HG03064 (cell line): ENCODE results near the gene AHCYL2.
"Not testable (repeated sequence)": the region's sequence is repeated elsewhere in the genome, so short reads cannot be mapped to it uniquely, and the experiment has no call there.

Experiments used
- ATAC-seq: cut with Tn5 transposase; IDR thresholded peaks from one replicate; pipeline ENCODE4 v1.9.1; 2021; ENCODE audit warnings: low read depth; ENCODE audit not compliant: unreplicated experiment

Gene AHCYL2

DNA sequence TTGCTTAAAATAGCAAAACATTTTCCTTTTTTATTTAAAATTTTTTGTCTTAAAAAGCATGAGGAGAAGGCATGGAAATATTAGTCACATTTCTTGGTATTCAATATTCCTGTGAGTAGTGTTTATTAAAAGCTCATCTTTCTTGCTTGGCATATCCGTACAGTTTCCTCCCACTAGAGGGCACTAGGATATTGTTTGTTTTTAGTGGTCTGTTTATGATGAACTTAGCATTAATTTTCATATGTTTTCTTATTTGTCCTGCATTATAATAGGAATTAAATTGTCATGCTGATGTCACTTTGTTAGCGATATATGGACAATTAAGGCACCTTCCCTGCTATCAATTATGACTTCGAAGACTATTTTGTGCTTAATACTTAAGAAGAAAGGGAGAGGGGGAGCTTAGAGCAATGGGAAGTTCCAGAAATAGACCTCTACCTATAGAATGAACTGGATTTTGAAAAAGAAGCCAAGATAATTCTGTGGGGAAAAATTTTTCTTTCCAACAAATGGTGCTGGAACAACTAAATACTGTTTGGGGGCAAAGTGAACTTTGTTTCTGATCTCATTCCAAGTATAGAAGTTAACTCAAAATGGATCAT, 118.4 kb downstream of the AHCYL2 start:
- ATAC-seq: no peak

DNA sequence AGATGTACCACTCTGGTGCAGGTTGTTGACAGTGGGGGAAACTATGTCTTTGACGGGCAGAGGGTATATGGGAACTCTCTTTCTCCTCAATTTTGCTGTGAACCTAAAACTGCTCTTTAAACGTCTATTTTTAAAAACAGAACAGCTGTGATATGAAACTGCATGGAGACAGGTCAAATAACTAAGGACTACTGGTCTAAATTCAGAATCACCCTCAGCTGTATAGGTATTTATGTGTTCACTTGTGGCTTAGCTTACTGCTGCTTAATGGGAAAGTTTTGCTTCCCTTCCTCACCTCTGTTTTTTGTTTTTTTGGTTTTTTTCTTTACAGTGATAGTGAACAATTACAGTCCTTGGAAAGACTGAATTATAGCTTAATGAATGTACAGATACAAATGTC, 122.5 kb downstream of the AHCYL2 start:
- no peak for ATAC-seq

DNA sequence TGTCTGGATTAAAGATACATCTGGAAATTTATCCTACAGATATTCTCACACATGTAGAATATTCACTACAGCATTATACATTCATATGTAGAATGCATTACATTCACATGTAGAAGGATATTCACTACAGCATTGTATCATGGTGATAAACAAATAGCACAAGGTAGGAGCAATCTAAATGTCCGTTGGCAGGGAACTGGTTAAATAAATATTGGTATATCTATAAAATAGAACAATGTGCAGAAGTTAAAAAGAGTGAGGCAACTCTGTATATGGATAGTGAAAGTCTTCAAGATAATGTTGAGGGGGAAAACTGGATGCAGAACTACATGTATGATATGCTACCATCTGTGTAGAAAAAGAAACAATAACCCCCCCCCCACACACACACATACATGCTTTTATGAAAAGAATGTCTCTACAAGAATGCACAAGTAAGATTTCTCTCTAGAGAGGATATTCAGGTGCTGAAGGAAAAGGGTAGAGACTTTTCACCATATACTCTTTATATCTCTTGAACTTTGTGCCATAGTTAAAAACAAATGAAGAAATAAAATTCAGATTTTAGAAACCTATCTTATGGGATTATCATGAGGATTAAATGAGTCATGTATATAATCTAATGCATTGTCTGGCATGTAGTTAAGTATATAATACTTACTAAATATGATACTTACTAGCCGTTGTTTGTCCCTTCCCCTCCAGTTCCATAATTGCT, 123.4 kb downstream of the AHCYL2 start:
- no peak for ATAC-seq

DNA sequence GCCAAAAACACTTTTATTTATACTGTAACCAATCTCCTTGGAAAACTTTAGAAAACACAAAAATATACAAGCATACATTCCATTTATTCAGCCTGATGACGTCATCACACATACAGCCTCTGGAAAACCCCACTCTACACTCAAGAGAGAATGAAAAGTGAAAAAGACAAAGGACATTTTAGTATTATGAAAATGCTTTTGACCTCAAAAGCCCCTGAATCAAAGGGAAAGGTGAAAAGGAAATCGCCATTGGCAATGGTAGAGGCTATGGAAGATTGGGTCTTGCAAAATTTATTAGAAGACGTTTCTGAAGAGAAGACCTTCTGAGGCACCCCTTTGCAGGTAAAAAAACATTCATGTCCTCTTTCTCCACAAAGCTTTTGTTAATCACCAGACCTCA, 126.5 kb downstream of the AHCYL2 start:
- ATAC-seq: no peak

DNA sequence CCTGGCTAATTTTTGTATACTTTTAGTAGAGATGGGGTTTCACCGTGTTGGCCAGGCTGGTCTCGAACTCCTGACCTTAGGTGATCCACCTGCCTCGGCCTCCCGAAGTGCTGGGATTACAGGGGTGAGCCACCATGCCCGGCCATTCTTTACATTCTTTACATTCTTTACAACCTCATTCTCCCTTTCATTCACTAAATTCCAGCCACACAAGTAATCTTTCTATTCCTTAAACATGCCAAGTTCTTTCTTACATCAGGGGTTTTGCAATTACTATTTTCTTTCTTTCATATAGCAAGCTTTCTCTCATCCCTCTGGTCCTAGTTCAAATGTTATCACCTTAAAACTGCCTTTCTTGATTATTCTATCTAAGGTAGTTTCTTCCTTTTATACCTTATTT, 128.3 kb downstream of the AHCYL2 start:
- ATAC-seq: not testable (repeated sequence)

DNA sequence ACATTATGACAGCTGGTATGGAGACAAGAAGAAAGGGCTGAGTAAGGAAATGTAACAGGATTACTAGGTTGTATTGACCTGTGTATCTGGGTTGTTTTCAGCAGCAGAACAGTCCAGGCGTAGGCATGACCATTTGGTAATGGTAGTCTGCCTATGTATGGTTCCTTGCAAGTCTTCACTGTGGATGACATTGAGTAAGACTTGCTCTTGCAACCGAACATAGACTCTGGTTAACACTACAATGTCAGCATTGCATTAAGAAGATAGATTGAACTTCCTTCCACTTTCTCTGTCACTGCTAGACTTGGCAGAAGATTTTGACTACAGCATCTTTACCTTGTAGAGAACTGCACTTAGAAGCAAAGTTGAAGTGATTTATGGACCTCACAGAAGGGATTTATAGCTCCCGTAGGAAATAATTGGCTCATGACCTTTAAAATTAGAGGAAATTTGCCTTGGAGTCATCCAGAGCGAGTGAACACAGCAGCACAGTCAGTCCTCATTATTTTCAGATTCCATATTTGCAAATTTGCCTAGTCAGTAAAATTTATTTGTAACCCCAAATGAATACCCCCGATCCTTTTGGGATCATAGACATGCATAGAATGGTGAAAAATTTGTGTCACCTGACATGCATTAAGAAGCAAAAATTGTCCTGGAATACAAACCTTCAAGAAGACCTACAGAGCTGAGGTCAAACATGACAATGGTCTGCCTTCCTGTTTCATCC, 129.8 kb downstream of the AHCYL2 start:
- no peak for ATAC-seq

DNA sequence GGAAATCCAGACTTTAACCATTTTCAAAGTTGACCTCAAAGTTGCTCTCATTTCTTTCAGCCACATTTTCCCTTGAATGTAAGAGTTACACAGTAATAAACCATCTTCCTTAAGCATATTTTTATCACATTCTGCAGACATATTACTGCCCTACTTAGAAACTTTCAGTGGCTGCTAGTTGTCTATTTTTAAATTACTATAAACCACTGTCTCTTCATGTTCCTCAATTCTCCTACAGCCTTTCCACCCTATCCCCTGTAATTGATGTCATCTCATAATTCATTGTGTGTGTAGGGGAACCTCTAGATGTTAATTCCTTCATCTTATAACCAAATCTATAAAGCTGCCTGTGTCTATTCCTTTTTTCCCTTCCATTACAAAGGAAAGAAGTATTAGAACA, 131.3 kb downstream of the AHCYL2 start:
- ATAC-seq: no peak

DNA sequence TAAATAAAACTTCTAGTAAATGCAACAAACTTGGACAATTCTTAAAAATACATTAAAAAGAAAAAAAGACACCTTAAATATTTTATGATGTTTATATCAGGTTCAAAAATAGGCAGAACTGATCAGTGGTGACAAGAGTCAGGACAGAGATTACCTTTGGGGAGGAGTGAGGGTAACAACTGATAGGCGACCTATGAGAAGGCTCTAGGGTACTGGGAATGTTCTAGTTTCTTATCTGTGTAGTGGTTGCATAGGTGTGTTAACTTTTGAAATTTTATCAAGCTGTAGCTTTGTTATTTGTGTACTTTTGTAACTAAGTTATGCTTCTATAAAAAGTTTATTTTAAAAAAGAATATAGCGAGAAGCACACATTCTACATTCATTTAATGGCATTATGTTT, 134.3 kb downstream of the AHCYL2 start:
- no peak for ATAC-seq

DNA sequence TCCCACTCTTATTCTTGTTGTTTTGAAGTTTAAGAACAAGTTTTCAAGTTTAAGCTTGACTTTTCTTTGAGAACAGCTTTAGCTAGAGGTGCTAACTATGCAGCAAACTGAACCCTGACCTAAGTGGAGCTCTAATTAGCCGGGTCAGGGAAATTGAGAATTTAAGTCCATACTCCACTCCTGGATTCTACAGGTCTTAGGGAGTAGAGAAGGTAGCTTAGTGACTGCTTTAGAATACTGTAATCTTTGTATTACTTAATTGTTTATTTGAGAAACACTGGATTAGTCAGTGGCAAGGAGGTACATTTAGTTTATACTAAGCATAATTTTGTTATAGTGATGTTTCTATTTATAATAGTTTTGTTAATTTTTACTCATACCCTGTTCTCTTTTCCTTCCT, 134.8 kb downstream of the AHCYL2 start:
- ATAC-seq: no peak

DNA sequence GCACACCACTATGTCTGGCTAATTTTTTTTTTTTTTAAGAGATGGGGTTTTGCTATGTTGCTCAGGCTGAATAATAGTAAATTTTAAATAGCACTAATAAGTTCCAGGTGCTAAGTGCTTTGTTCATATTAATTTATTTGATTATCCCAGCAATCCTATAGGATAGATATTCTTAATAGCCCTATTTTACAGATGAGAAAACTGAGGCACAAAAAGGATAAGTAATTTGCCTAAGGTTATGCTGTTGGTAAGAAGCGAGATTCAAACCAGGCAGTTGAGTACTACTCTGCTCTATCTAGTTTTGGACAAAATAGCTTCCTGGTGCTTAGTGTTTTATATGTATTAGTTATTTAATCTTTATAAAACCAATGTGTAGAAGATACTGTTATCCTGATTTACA, 136.9 kb downstream of the AHCYL2 start:
- ATAC-seq: no peak

DNA sequence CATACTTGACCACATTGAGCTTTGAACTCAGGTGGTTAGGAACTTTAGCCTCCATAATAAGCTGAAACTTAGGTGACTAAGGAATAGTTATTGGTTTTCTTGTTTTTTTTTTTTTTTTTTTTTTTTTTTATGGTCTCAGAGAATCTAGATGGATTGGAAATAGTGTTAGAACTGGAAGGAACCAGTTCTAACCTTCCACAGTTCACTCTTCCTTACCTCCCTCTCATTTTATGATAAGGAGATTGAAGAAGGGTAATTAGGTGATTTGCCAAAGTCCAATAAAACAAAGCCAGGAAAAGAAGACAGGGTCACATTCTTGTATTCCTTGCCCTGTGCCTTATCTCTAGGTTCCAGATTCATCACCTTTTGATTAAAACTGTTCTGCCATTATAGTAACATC, 137.7 kb downstream of the AHCYL2 start:
- no peak for ATAC-seq

DNA sequence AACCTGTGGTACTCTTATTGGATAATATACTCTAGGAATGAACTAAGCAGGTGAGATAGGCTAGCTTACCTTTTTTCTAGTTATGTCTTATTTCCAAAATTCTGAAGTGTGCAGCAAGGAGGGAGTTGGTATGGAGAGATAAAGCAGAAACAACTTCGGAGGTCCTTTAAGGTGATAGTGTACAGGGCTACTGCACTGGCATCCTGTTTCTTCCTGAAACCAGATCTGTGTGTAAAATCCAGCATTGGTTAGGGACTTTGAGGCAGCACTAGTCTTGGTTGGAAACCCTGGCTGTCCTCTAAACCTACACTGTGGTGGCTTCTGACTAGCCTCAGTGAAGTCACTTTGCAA, 142.5 kb downstream of the AHCYL2 start:
- ATAC-seq: no peak

DNA sequence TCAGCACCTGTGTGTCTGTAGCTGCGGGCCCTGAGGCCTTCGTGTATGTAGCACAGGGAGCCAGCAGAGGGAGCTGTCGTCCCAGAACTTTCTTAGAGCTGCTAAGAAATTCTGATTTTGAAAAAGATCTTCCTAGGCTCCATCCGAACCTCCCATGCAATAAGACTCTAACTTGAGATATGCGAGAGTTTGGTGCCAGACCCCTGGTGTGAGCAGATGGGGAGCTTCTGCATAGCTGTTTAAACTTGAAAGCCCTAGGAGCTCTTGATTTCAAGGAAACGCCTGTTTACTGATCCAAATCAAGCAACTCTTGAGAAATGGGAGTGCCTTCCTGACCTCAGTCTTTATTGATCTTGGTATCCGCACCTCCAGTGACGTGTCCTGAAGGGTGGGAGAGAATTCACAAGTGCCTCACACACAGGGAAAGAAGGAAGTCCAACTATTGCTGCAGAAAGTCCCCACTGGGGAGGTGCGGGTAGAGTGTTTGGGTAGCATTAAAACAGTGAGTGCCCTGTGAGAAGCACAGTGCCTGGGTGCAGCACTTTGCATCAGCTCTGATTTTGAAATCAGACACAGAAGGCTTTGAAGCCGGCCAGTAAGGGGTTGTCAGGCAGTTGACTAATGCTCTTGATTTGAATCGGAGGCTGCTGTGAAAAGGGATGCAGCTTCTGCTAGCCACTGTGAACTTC, 143.0 kb downstream of the AHCYL2 start:
- peak; percentile 51 for ATAC-seq

DNA sequence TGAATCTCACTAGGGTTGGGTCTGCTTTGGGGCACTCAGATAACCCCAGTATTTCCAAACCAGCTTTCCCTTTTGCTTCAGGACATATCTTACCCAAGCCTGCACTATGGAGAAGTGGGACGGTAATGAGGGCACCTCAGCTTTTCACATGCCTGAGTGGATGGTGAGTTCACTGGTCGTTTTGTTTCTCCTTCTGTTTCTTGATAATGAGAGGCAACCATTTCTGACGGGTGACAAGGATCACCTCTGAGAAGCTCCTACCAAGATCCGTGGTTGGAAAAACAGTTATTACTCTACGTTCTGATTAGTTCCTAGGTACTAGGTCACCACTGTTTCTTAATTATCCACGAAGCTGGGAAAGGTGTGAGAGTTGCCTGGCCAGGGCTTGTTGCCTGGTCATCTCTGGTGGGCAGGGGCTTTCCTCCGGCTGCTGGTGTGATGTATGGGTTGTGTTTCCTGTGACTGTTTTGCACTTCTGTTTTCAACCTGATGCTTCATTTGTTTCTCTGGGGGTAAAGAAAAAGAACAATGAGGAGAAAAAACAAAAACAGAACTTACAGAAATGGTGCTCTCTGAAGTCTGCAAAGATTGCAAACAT, 143.7 kb downstream of the AHCYL2 start:
- ATAC-seq: peak; percentile 36

DNA sequence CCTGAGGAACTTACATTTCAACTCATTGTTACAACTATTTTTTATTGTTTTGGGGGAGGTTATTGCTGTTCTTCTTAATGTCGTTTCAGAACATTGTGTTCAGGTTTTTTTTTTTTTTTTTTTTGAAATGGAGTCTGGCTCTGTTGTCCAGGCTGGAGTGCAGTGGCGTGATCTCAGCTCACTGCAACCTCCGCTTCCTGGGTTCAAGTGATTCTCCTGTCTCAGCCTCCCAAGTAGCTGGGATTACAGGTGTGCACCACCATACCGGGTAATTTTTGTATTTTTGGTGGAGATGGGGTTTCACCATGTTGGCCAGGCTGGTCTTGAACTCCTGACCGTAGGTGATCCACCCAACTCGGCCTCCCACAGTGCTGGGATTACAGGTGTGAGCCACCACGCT, 144.6 kb downstream of the AHCYL2 start:
- not testable (repeated sequence) for ATAC-seq

DNA sequence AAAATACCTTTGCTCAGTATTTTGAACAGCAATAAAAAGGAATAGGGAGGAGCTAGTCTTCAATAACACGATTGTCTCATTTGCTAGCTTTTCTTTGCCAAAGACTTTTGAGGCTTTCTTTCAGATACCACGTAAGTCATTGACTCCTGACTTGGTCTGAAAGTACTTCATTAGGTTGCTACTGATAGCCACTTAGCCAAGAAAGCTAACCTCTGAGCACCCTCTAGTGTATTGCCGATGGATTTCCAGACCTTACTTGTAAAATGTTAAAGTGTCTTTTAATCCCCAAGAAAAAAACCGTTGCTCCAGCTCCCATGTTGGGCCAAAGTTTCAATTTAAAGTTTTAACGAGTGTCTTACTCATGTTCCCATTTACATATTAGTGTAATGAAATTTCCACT, 146.0 kb downstream of the AHCYL2 start:
- ATAC-seq: no peak

DNA sequence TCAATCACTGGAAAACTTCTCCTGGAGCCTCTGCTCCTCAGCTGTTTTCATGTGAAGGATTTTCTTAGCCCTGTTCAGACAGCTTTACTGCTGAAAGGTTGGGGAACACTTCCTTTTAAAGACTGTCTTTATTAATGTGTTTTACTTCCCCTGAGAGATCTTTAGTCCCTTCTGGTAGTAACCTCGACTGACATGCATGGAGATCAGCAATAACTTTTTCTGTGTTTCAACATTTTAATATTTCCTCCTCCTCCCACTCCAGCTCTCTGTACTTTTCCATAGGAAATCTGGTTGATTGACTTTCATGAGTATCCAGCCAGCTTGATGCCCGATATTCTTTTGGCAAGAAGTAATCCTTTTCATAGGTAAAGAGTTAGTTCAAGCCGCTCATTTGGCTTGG, 146.7 kb downstream of the AHCYL2 start:
- ATAC-seq: no peak

DNA sequence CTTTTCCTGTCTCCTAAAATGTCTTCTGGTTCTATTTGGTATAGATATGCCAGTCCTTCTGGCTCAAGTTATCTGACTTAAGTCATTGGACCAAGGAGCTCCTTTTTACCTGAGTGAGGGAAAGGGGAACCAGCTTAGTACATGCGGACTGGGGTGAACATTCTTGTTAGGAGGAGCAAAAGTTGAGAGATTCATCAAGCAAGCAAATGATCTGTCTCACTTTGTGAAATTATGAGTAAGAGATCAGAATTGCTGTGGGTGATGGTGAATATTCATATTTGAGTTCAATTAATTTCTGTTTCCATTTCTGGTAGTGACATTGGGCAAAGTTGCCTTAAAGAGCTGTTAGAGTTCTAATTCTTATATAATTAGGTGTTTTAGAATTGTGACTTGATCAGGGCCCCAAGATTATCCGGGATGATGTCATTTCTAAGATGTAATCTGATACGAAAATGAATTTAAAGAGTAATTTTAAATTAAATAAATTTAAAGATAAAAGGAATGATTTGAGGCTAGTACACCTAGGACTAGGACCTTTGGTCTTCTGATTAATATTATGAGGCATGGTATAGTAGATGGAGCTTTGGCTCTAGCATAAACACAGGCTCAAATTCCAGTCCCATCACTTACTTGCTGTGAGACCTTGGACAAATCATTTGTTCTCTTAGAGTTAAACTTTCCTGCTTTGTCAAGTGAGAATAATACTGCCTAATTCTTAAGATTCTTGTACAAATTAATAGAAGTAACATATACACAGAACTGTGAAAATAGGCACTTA, 149.0 kb downstream of the AHCYL2 start:
- ATAC-seq: no peak

DNA sequence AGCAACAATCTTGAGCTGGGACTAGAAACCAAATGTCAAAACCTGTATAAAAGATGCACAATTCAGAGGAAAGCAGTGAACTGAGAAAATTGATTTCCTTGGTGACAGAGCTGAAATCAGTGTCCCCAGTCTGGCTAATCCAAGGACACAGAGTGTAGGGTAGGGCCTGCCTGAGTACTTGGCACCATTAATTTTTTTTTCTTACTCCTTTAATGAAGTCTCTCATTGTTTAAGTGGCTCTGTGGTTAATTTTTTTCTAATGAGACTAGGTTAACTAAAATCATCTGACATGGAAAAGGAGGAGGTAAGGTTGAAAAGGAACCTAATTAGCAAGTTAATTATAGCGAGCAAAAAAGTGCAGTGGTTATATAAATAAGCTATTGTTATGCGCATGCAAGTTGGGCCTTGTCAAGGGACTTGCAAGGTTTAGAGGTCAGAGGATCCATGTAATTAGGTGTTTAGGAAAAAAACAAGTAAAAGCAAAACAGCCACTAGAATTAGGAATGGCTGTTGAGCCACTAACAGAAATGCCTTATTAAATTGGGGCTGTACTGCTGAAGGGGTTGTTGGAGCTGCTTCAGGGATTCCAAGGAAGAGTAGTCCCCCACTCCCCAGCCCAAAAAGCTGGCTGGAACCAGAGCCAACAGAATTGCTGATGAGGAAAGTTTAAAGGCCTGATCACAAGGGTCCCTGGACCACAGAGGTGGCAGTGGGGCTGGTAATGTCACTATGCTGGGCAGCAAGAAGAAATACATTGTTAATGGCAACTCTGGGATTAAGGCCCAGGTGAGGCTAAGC, 150.5 kb downstream of the AHCYL2 start:
- no peak for ATAC-seq
